NCI-H1092 (cell line): ENCODE measurements around the gene LGALS1.

Experiments used
- DNase-seq: peaks from one replicate; lab custom pipeline; 2025; lab: John Stamatoyannopoulos, UW

The LGALS1 gene

GRCh38 chr22:37725551-37726240 is 50.3 kb downstream of the LGALS1 start:
- DNase-seq: no peak

GRCh38 chr22:37726241-37726887 is 50.9 kb downstream of the LGALS1 start:
- DNase-seq: no peak

GRCh38 chr22:37728620-37729019 is 53.2 kb downstream of the LGALS1 start:
- DNase-seq: no peak
